ENCODE results near the gene CKS1B. TPM values are rescaled to one million over a fixed set of nuclear protein-coding genes. Genes with fewer than 3 reads are reported as not detected.
"Not testable (repeated sequence)": the region's sequence is repeated elsewhere in the genome, so short reads cannot be mapped to it uniquely, and the experiment has no call there.

Gene CKS1B
- total and polyA plus RNA-seq, 2 donors: 38.4 to 54.9 TPM

DNA sequence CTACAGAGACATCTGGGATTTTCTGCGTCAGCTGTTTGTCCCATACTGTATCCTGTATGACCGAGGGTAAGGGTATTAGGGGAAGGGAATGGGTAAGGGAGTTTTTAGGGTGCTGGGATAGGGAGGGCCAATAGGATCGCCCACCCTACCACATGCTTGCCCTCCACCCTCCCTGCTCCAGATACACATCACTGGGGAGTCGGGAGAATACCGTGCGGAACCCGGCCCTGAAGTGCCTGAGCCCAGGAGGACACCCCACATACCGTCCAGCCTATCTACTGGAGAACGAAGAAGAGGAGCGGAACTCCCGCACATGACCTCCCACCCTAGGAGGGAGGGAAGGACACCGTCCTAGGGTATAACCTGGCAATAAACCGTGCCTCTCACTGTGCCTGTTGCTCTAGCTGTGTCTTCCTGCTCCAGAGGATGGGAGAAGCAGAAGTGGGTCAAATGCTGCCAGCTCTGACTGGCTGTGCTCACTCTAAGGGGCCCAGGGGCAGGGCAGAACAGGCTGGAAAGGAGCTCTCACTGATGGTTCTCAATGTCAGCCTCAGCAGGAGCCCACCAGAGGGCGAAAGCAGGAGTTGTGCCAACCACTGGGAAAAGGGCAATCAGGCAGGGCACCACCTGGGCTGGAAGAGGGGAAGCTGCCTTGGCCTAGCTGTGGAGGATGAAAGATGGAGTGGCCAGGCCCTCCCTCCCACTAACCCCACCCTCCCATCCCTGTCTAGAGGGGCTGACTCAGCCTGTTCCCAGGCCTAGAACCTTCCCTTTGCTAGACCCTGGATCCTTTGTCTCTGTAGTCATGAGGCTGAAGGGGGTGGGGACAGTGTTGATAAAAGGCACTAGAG, 18.5 kb downstream of the CKS1B start:
- WGBS: 80% methylated on average over 14 of the region's 14 CpGs
- Histone ChIP-seq H3K27ac (ENCODE audit: low read depth) (no peak overlapping the region), H3K4me3 (ENCODE audit: low read depth, low read length) (no peak overlapping the region), H3K36me3 (ENCODE audit: insufficient read depth) (no peaks in the 10 kb centered on the region), H3K4me1 (ENCODE audit: insufficient read depth) (no peaks in the 10 kb centered on the region)
- no peak for DNase-seq (ENCODE audit: extremely low spot score)

DNA sequence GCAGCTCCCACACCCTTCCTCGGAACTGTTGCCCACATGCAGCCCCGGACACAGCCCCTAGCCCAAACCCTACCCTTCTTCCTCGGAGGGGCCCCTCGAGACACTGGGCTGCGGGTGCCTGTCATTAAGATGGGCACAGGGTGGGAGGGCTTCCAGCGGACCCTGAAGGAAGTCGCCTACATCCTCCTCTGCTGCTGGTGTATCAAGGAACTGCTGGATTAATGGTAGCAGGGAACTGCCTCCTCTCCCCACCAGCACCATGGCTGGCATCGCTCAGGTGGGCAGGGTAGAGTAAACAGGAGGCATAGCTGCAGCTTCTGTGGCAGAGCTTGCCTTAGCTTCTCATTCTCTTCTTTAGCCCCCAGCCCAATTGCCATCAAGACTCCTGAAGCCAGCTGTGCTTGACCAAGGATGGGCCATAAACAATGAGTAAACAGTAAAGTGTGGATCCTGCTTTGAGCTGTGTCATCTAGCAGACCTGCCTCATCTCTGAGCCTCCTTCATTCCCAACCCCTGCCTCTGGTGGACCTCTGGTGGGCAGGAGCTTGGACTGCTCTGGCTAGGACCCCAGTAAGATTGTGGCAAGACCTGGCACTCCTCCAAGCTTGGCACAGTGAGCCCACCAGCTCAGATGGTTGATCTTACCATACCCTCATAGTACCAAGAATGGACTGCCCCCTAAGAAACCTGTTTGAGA, 19.2 kb downstream of the CKS1B start, which contains the start of gene LENEP:
Gene LENEP, plus strand, starts transcription at position 15 of the 697 bp plus-strand sequence. Its CDS starts 22 bp downstream, at position 37.
- H3K36me3 ChIP-seq (ENCODE audit: insufficient read depth): no peaks in the 10 kb centered on the region
- no peaks in the 10 kb centered on the region for H3K4me1 ChIP-seq (ENCODE audit: insufficient read depth)
- WGBS: 75% methylated on average over 8 of the region's 8 CpGs
- no peak within 1 kb of the TSS for H3K4me3 ChIP-seq (ENCODE audit: low read depth, low read length)
- H3K27ac ChIP-seq (ENCODE audit: low read depth): no peak within 1 kb of the TSS
- DNase-seq (ENCODE audit: extremely low spot score): no peak

DNA sequence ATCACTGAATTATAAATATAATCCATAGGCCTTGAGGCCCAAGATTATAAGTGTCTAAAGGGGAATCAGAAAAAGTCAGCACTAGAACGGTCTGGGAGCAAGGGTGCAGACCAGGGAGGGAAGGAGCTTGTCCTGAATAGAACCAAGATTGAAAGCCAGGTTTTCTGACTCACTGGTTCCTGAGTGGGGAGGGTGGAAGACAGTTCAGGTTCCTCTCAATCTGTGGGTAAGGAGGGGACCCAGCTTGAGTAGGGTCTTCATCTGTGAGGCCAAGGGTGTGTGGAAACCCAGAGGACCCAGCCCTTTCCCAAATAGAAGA, 19.7 kb downstream of the CKS1B start:
- no peak overlapping the region for H3K4me3 ChIP-seq (ENCODE audit: low read depth, low read length)
- no peaks in the 10 kb centered on the region for H3K4me1 ChIP-seq (ENCODE audit: insufficient read depth)
- H3K27ac ChIP-seq (ENCODE audit: low read depth): no peak overlapping the region
- 73% methylated on average over 1 of the region's 1 CpG for WGBS
- no peak for DNase-seq (ENCODE audit: extremely low spot score)
- H3K36me3 ChIP-seq (ENCODE audit: insufficient read depth): no peaks in the 10 kb centered on the region

DNA sequence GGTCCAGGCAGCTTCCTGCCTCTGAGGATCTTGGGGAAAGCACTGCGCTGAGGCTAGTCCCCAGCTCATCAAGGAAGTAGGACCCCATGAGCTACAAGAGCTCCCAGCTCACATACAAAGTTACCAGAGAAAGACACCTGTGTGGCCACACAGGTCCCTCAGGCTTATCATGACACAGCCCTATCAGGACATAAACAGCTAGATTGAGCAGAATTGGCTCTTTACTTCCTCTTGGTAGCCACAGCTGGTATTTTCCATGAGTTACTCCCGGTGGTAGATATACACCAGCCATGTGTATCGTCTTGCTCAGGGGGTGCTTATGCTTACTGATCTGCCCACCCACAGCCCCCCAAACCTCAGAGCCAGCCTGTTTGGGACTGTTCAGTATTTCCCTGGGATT, 20.1 kb downstream of the CKS1B start:
- Histone ChIP-seq H3K36me3 (ENCODE audit: insufficient read depth) (no peaks in the 10 kb centered on the region), H3K4me1 (ENCODE audit: insufficient read depth) (no peaks in the 10 kb centered on the region), H3K4me3 (ENCODE audit: low read depth, low read length) (no peak overlapping the region), H3K27ac (ENCODE audit: low read depth) (no peak overlapping the region)
- DNase-seq (ENCODE audit: extremely low spot score): no peak
- 64% methylated on average over 3 of the region's 3 CpGs for WGBS

DNA sequence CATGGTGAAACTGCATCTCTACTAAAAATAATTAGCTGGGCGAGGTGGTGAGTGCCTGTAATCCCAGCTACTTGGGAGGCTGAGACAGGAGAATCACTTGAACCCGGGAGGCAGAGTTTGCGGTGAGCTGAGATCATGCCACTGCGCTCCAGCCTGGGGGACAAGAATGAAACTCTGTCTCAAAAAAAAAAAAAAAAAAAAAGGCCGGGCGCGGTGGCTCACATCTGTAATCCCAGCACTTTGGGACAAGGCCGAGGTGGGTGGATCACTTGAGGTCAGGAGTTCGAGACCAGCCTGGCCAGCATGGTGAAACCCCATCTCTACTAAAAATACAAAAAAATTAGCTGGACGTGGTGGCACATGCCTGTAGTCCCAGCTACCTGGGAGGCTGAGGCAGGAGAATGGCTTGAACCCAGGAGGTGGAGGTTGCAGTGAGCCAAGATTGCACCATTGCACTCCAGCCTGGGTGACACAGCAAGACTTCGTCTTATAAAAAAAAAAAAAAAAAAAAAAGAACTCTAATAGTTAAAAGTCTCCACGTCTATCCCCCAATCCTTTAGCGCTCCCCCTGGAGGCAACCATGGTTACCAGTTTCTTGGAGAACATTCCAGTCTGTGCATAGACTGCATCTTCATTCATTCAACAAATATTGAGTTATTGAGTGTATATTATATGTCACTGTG, 21.0 kb downstream of the CKS1B start:
- H3K4me1 ChIP-seq (ENCODE audit: insufficient read depth); DNase-seq (ENCODE audit: extremely low spot score): not testable (repeated sequence)
- WGBS: 57% methylated on average over 13 of the region's 13 CpGs

DNA sequence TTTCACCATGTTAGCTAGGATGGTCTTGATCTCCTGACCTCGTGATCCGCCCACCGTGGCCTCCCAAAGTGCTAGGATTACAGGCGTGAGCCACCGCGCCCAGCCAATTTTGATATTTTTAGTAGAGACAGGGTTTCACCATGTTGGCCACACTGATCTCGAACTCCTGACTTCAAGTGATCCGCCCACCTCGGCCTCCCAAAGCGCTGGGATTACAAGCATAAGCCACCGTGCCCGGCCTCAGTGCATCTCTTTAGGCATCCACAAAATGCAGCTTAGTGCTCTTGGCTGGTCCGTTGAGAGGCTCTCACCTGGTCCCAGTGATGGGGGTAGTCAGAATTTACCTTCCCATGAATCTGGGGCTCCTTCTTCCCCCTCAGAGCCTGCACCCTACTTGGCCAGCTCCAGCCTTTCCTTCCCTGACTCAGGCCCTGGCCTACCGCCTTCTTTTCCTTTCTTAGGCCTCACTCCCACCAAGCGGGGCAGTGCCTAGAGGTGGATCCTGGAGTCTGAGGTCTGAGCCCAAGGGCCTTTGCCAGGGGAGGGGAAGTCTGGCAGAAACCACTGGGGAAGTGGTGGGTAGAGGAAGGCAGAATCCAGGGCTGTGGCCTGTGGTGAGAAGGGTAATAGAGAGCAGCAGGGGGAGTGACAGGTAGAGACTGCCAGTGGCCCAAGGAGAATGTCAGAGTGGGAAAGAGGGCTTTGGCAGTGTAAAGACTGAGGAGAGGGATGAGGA, 22.7 kb downstream of the CKS1B start:
- H3K27ac ChIP-seq (ENCODE audit: low read depth): no peak overlapping the region
- H3K4me3 ChIP-seq (ENCODE audit: low read depth, low read length): no peak overlapping the region
- no peak for DNase-seq (ENCODE audit: extremely low spot score)
- H3K4me1 ChIP-seq (ENCODE audit: insufficient read depth): no peaks in the 10 kb centered on the region
- no peaks in the 10 kb centered on the region for H3K36me3 ChIP-seq (ENCODE audit: insufficient read depth)
- WGBS: 82% methylated on average over 15 of the region's 15 CpGs

More for the DNA sequence above, 21.0 kb downstream of the CKS1B start:
- not testable (repeated sequence) for H3K36me3 ChIP-seq (ENCODE audit: insufficient read depth); H3K27ac ChIP-seq (ENCODE audit: low read depth); H3K4me3 ChIP-seq (ENCODE audit: low read depth, low read length)

DNA sequence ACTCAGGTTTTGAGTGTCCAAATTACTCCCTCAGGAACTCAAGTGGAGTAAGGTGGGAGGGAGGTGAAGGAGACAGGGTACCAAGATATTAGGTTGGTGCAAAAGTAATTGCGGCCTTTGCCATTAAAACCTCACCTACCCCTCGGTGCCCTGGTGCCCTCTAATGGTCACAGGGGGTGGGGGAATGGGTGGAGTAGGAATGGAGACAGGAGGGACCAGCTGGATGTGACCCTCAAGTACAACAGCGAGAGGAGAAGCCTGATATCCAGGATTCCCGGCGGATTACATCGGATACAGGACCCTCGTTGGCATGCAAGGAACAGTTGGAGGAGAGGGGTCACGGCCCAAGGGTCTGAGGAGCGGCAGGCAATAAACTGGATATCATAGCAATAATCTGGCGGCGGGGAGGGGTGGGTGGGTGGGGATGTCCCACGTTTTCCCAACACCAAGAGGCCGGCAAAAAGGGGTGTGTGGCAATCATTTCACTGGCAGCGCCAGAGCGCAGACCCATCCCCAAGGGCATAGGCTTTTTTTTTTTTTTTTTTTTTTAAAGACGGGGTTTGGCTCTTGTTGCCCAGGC, 23.8 kb downstream of the CKS1B start:
- DNase-seq (ENCODE audit: extremely low spot score): no peak
- Histone ChIP-seq H3K4me1 (ENCODE audit: insufficient read depth) (no peaks in the 10 kb centered on the region), H3K36me3 (ENCODE audit: insufficient read depth) (no peaks in the 10 kb centered on the region), H3K27ac (ENCODE audit: low read depth) (no peak overlapping the region), H3K4me3 (ENCODE audit: low read depth, low read length) (no peak overlapping the region)
- WGBS: 71% methylated on average over 16 of the region's 16 CpGs

DNA sequence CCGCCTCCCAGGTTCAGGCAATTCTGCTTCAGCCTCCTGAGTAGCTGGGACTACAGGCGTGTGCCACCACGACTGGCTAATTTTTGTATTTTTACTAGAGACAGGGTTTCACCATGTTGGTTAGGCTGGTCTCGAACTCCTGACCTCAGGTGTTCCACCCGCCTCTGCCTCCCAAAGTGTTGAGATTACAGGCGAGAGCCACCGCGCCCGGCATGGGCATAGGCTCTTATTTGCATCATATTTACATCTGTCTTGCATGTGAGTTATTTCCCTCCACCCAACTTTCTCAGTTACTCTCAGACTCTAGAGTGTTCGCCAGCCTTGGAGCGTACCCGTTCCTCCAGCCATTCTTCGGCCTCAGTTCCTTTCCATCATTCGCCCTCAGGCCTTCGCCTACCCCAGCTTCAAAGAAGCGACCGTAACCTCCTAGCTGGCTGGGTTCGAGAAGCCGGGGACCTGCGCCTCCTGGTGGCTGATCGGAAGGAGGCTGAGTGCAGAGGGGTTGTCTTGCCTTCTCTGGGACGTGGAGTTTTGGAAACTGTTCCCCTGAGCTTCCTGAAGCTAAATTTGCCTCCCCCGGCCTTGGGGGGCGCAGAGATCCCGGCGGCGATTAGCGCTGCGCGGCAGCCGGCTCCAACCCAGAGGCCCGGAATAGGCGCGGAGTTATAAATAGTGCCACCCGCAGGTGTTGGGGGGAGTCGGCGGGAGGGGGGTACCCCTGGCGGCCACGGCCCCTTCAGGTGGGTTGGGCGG, 24.5 kb downstream of the CKS1B start:
- H3K4me1 ChIP-seq (ENCODE audit: insufficient read depth): no peaks in the 10 kb centered on the region
- peak overlapping the region; percentile 29 for H3K4me3 ChIP-seq (ENCODE audit: low read depth, low read length)
- DNase-seq (ENCODE audit: extremely low spot score): no peak
- H3K27ac ChIP-seq (ENCODE audit: low read depth): no peak overlapping the region
- no peaks in the 10 kb centered on the region for H3K36me3 ChIP-seq (ENCODE audit: insufficient read depth)
- 10% methylated on average over 40 of the region's 40 CpGs for WGBS

DNA sequence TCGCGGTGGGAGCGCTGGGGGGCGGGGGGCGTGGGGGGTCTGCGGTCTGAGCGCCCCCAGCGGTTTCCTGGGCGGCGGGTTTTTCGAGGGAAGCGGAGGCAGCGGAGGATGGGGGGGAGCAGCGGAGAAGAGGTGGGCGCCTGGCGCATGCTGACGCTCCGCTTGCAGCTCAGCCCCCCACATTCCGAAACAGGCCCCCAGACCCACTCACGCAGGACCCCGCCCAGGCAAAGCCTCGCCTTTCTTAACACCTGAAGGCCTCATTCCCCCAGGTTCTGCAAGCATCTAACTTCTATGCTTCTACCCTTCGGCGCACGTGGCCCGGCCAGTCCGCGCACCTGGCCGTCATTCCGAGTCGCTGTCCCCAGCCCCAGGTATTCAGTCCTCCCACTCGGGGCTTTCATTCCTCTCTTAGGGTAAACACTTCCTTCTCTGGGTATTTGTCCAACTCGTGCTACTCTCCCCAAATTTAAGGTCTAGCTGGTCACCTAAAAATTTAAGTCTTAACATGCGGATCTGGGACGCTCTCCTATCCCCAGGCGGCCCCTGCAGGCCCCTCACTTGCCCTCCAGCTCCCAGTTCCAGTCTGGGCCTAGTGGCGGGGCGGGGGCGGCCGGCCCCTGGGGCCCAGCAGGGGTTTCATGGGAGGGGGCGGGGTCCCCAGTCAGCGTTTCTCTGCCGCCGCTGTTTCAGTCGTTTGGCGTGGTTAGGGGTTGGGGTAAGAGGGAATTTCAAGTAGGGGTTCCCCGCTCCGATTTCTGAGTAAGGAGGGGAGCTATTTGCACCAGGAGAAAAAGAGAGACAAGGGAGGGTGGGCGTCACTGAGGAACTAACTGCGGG, 25.3 kb downstream of the CKS1B start:
- WGBS: 2% methylated on average over 50 of the region's 50 CpGs
- Histone ChIP-seq H3K4me3 (ENCODE audit: low read depth, low read length) (peak overlapping the region; percentile 83), H3K4me1 (ENCODE audit: insufficient read depth) (no peaks in the 10 kb centered on the region), H3K36me3 (ENCODE audit: insufficient read depth) (no peaks in the 10 kb centered on the region), H3K27ac (ENCODE audit: low read depth) (peak overlapping the region; percentile 61)
- no peak for DNase-seq (ENCODE audit: extremely low spot score)

DNA sequence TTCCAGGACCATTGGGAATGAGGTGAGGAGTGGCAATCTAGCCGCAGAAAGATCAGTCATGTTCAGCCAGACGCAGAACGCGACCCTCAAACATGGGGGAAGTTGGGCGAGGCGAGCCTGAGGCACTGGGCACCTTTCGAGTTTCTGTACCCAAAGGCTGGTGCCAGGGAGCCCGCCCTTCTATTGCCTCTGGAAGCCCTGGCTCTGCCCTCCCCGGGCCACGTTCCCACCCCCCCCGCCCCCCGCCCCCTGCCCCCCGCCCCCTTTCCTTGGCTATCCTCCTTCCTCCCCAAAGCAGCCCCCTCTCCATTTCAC, 25.9 kb downstream of the CKS1B start:
- no peak for DNase-seq (ENCODE audit: extremely low spot score)
- 2% methylated on average over 13 of the region's 13 CpGs for WGBS
- Histone ChIP-seq H3K4me3 (ENCODE audit: low read depth, low read length) (peak overlapping the region; percentile 83), H3K36me3 (ENCODE audit: insufficient read depth) (no peaks in the 10 kb centered on the region), H3K27ac (ENCODE audit: low read depth) (peak overlapping the region; percentile 88), H3K4me1 (ENCODE audit: insufficient read depth) (no peaks in the 10 kb centered on the region)

DNA sequence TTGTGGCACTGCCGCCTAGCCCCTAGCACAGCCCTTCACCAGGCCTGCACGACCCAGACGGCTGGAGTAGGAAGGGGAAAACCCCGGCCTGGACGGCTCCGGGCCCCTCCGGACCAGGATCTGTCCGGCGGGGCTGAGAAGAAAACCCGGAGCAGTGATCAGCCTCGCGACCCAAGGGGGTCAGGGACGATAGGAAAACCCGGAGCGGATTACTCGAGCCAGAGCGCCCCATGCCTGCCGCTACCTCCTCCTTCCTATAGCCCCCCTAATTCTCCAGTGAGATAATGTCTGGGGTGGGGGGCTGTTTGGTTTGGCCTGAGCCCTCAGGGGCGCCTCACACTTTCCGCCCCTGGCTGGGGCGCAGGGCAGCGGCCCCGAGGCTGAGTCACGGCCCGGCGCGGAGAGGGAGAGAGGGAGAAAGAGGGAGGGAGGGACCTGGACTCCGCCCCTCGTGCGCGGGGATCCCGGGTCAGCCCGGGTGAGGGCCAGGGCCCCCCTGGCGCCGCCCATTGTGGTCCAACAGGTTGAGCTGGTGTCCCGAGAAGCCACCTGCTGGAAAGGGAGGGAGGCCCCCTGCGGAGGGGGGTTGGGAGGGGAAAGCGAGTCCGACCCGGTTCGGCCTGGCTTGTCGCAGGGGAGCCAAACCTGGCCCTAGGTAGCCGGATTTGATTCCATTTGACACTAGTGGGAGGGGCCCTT, 26.4 kb downstream of the CKS1B start:
- WGBS: under 1% methylated on average over 43 of the region's 43 CpGs
- H3K27ac ChIP-seq (ENCODE audit: low read depth): peak overlapping the region; percentile 88
- H3K4me1 ChIP-seq (ENCODE audit: insufficient read depth): no peaks in the 10 kb centered on the region

DNA sequence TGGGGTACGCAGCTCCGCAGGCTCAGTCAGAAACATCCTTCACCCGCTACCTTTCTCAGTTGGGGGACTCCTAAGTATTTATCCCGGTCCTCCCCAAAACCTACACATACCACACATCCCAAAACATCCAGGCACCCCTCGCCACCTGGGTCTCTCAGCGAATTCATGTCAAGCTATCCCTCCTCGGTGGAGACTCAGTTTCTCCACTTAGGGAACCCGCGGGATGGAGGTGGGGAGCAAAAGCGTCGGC, 26.9 kb downstream of the CKS1B start:
- Histone ChIP-seq H3K27ac (ENCODE audit: low read depth) (peak overlapping the region; percentile 88), H3K36me3 (ENCODE audit: insufficient read depth) (no peaks in the 10 kb centered on the region), H3K4me1 (ENCODE audit: insufficient read depth) (no peaks in the 10 kb centered on the region), H3K4me3 (ENCODE audit: low read depth, low read length) (peak overlapping the region; percentile 83)
- under 1% methylated on average over 11 of the region's 11 CpGs for WGBS
- DNase-seq (ENCODE audit: extremely low spot score): no peak

More for the DNA sequence above, 26.4 kb downstream of the CKS1B start:
- Histone ChIP-seq H3K4me3 (ENCODE audit: low read depth, low read length) (peak overlapping the region; percentile 83), H3K36me3 (ENCODE audit: insufficient read depth) (no peaks in the 10 kb centered on the region)
- peak; percentile 75 for DNase-seq (ENCODE audit: extremely low spot score)
